NCI-H1105 treated with DMSO at 0.1 percent for 48 hours (cell line): Measurements from ENCODE around the gene ADAMTS6.
A peak's percentile ranks its signal among the peaks of the same experiment; 100 is the strongest.
"Not testable (repeated sequence)": the region's sequence is repeated elsewhere in the genome, so short reads cannot be mapped to it uniquely, and the experiment has no call there.

Experiments
- DNase-seq: peaks from one replicate; lab custom pipeline; 2025; lab: John Stamatoyannopoulos, UW

The ADAMTS6 gene

DNA sequence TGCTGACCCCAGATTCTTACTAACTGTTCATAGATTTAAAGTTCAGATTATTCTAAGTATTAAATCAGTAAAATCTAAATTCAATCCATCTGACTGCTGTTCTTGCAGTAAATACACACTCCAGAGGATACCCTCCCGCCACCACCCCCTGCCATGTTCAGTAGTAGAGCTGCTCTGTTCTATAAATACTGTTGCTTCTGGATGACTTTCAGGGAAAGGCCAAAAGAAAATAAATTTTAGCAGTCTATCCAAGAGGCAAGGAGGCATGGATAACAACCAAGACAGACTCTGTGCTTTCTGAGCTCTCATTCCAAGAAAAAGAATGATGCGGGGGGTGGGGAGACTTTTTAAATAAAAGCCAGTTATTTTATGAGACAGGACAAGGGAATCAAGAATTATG, 115.1 kb downstream of the ADAMTS6 start:
- DNase-seq: no peak

DNA sequence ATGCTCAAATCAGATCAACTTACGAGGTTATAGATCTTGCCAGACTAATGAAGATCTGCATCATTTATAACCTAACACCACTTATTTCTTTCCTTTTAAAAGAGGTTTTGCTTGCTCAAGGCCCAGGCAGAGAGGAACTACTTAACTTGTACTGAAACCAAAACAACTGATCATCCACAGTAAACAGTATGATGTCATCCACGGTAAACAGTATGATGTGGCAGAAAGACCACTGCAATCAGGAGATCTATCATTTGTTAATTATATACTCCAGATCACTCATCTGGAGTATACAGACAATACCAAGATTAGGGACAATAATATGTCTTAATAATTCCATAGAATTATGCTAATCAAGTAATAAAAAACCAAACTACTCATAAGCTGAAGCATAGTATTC, 116.8 kb downstream of the ADAMTS6 start:
- no peak for DNase-seq

- DNase-seq: no peak
Measured at GRCh38 chr5:65363499-65363898, 118.2 kb downstream of the ADAMTS6 start.

GRCh38 chr5:65359981-65360380, 121.7 kb downstream of the ADAMTS6 start:
- no peak for DNase-seq

DNA sequence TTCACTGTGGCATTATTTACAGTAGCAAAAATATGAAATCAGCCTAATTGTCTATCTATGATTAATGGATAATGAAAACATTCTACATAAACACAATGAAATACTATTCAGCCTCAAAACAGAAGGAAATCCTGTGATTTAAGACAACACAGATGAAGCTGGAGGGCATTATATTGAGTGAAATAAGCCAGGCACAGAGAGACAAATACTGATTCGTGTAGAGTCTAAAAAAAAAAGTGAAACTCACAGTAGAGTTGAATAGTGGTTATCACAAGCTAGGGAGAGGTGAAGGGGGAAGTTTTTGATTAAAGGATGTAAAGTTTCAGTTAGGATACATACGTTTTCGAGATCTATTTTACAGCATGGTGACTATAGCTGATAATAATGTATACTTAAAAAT, 122.2 kb downstream of the ADAMTS6 start:
- no peak for DNase-seq

GRCh38 chr5:65356274-65356673, 125.4 kb downstream of the ADAMTS6 start:
- no peak for DNase-seq

- no peak for DNase-seq
Measured at GRCh38 chr5:65355301-65355700, 126.4 kb downstream of the ADAMTS6 start.

- DNase-seq: no peak
Measured at GRCh38 chr5:65341835-65342234, 139.9 kb downstream of the ADAMTS6 start.

DNA sequence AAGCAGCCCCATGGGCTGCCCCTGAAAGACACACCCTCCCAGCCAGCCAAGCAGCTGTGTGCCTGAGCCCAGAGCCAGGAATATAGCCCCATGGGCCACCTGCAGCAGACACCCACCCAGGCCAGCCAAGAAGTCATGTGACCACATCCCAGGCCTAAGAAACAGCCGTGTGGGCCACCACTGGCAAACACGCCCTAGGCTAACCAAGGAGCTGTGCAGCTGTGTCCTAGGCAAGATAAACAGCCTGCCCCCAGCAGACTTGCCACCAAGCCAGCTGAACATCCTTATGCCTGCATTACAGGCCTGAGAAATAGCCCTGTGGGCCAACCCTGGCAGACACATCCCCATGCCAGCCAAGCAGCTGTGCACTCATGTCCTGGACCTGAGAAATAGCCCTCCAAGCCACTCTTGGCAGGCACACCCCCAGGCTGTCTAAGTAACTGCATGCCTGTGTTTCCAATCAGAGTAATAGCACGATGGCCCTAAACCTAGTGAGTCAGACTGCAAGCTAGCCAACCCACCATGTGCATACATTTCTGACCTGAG, 143.0 kb downstream of the ADAMTS6 start:
- DNase-seq: no peak

DNA sequence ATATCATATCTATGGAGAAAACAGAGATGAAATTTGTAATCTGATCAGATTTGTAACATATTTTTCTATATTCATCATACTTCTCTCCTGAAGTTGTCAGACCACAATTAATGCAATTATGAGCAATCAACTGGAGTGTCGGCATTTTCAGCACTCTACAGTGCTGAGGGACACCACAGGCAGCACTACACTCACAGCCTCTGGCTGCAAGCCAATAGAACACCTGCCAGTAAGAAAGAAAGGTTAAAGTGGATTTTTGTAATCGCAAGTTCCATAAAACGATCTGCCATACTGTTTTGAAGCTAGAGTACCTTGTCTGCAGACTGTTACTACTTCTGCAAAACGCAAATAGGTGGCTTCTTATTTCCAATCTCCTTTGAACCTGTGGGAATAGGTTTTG, 147.6 kb downstream of the ADAMTS6 start:
- peak; percentile 89 for DNase-seq

GRCh38 chr5:65332591-65332990, 149.1 kb downstream of the ADAMTS6 start:
- no peak for DNase-seq

DNA sequence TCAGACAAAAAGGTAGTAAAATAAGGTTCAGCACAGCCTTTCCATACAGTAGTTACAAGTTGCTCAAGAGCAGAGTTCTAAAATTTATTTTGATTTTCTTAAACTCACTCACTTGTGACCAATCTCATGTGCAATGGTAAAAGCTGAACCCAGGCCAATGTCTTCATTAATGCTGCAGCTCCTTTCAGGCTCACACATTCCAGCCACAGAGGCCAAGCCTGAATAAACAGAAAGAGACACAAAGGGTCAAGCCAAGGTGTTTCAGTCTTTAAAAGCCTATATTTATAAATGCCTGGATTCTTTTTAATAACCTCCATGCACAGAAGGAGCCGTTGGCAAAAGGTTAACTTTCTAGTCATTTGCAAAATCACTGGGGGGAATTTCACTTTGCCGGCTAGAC, 152.5 kb downstream of the ADAMTS6 start:
- no peak for DNase-seq

GRCh38 chr5:65327582-65327981, 154.1 kb downstream of the ADAMTS6 start:
- no peak for DNase-seq

- DNase-seq: no peak
Measured at GRCh38 chr5:65326922-65327321, 154.8 kb downstream of the ADAMTS6 start.

DNA sequence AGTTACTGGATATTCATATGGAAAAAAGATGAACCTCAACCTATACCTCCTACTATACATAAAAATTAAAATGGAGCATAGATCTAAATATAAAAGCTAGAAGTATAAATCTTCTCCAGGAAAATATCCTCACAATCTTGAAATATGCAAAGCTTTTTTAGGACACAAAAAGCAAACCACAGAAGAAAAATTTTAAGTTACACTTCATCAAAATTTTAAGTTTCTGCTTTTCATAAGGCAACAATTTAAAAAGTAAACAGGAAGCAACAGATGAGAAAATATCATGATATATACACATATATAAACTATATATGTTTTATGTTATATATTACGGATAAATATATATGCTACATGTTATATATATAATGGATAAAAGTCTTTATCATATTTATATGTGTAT, 157.5 kb downstream of the ADAMTS6 start:
- DNase-seq: no peak

- DNase-seq: not testable (repeated sequence)
Measured at GRCh38 chr5:65320704-65321103, 161.0 kb downstream of the ADAMTS6 start.

GRCh38 chr5:65320250-65320649, 161.5 kb downstream of the ADAMTS6 start:
- no peak for DNase-seq

DNA sequence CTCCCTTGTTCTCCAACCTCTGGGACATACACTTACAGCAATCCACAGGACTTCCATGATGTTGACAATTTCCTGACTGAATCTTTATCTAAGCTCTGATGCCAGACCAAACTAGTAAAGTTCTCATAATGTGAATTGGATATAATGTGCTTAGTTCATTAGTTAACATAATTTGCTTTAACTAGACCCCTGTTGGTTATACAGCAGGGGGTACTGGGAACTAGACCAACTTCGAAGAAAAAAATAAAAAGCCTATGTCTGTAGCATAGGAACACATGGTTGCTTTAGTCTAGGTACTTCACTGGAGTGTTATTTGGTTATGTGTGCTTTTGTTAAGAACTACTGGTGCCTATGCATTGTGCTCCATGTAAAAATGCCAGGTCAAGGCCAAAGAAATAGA, 173.8 kb downstream of the ADAMTS6 start:
- no peak for DNase-seq

GRCh38 chr5:65307088-65307487, 174.6 kb downstream of the ADAMTS6 start:
- DNase-seq: no peak

GRCh38 chr5:65305913-65306312, 175.8 kb downstream of the ADAMTS6 start:
- DNase-seq: no peak

DNA sequence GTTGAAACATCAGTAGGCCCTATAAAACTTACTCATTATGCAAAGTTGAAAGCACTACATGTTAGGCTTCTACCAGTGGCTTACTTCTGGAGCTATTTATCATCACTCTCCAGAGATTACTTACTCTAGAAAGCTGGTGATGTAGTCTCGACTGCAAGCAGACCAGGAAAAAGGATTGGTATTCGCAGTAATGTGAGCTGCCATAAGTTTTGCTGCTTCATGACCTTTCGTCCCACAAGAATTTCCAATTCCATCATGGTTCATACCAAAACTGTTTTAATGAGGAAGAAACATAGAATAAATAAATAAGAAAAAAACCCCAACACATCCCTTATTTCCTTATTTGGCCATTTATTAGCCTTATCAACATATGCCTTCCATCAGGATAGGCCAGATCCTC, 181.9 kb downstream of the ADAMTS6 start:
- no peak for DNase-seq

DNA sequence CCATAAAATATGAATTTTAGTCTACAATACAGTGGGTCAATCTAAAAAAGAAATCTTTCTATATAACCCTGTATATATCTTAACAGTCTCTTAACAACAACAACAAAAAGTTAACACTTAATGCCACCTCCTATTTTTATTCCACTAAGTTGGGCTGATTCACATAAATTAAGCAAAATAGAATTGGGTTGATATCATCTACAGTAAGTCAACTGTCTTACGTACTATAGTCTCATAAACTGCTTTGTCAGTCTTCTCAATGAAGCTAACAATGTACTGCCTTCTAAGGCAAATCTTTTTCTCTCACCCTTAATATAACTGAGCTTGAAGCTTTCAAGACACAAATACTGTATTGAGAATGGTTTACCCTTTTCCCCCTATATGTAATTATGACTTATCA, 185.7 kb downstream of the ADAMTS6 start:
- DNase-seq: no peak

- DNase-seq: no peak
Measured at GRCh38 chr5:65292196-65292595, 189.5 kb downstream of the ADAMTS6 start.

GRCh38 chr5:65290677-65291076, 191.0 kb downstream of the ADAMTS6 start:
- DNase-seq: no peak

- no peak for DNase-seq
Measured at GRCh38 chr5:65288657-65289056, 193.1 kb downstream of the ADAMTS6 start.
